Measurements from ENCODE around the gene MALT1. TPM values are rescaled to one million over a fixed set of nuclear protein-coding genes. Genes with fewer than 3 reads are reported as not detected.

The MALT1 gene
- total RNA-seq, 2 experiments from 2014 or later, result 82.3 to 84.5 TPM

GRCh38 chr18:58761970-58762780 lies 90.9 kb downstream of the MALT1 start:
- CTCF ChIA-PET, result interaction anchor here (4.3 kb wide), 1 partner anchor 234 kb away, joined by 75 read pairs; no protein-coding TSS in a partner anchor
- no peaks in the 10 kb centered on the region for H3K36me3 Mint-ChIP-seq (ENCODE audit: low read depth)
- DNase-seq (no peak), ATAC-seq (ENCODE audit: poor library complexity) (no peak)
- POLR2A ChIA-PET, result interaction anchor here (1.3 to 2.2 kb wide), 2 partner anchors 74 to 232 kb away, joined by 4 to 19 read pairs; no protein-coding TSS in a partner anchor
- no peaks in the 10 kb centered on the region for H3K9me3 Mint-ChIP-seq
- no peak overlapping the region for H3K27ac Mint-ChIP-seq
- TF ChIP-seq, protein P1, sequence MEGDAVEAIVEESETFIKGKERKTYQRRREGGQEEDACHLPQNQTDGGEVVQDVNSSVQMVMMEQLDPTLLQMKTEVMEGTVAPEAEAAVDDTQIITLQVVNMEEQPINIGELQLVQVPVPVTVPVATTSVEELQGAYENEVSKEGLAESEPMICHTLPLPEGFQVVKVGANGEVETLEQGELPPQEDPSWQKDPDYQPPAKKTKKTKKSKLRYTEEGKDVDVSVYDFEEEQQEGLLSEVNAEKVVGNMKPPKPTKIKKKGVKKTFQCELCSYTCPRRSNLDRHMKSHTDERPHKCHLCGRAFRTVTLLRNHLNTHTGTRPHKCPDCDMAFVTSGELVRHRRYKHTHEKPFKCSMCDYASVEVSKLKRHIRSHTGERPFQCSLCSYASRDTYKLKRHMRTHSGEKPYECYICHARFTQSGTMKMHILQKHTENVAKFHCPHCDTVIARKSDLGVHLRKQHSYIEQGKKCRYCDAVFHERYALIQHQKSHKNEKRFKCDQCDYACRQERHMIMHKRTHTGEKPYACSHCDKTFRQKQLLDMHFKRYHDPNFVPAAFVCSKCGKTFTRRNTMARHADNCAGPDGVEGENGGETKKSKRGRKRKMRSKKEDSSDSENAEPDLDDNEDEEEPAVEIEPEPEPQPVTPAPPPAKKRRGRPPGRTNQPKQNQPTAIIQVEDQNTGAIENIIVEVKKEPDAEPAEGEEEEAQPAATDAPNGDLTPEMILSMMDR (IDR thresholded peaks at IDR 0.05), result no peak
- peaks cover 30% of the 10 kb centered on the region for H3K27me3 Mint-ChIP-seq
- H3K4me1 Mint-ChIP-seq (ENCODE audit: low read depth), result peaks cover 35% of the 10 kb centered on the region
- Histone ChIP-seq H3K4me1 (ENCODE audit: insufficient read depth, low read length) (peaks cover 19% of the 10 kb centered on the region), H3K27ac (ENCODE audit: low read depth in 1 of 2, low read length in 2 of 2) (no peak overlapping the region), H3K27me3 (ENCODE audit: control insufficient read depth in 1 of 2, insufficient read depth in 2 of 2, low read length in 2 of 2) (peaks cover 4 to 21% of the 10 kb centered on the region in 2 experiments), H3K4me3 (ENCODE audit: low read length) (no peak overlapping the region), H3K9me3 (ENCODE audit: control insufficient read depth in 1 of 2, insufficient read depth in 1 of 2, low read length in 2 of 2) (no peaks in the 10 kb centered on the region), H3K36me3 (ENCODE audit: insufficient read depth, low read length) (no peaks in the 10 kb centered on the region)
- no peak overlapping the region for H3K4me3 Mint-ChIP-seq
- intact Hi-C loops (cut with DNase I, micrococcal nuclease), result loop anchor here (10.0 kb wide), 3 partner anchors 367 to 717 kb away; partner anchors contain the start of gene NEDD4L (in 1 of the 2)

DNA sequence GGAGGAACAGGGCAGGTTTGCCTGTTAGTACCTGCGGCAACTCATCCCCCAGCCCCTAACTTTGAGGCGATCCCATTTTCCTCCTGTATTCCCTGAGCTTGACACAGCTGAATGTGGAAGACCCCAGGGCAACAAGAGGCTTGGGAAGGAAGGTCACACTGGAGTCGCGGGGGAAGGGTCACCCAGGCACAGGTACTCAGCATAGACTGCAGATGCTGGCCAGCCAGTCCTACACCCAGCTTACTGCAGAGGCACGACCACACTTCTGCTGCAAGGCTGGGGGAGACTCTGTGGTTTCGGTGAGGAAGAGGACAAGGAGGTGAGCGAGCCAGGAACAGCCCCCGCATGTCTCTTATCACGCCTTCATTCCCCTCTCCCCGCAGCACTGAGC lies 91.5 kb downstream of the MALT1 start:
- Histone ChIP-seq H3K9me3 (ENCODE audit: control insufficient read depth in 1 of 2, insufficient read depth in 1 of 2, low read length in 2 of 2) (no peaks in the 10 kb centered on the region), H3K4me3 (ENCODE audit: low read length) (no peak overlapping the region), H3K27ac (ENCODE audit: low read depth in 1 of 2, low read length in 2 of 2) (no peak overlapping the region), H3K27me3 (ENCODE audit: control insufficient read depth in 1 of 2, insufficient read depth in 2 of 2, low read length in 2 of 2) (peaks cover 4 to 21% of the 10 kb centered on the region in 2 experiments), H3K36me3 (ENCODE audit: insufficient read depth, low read length) (no peaks in the 10 kb centered on the region), H3K4me1 (ENCODE audit: insufficient read depth, low read length) (peaks cover 19% of the 10 kb centered on the region)
- TF ChIP-seq, protein P1 (IDR thresholded peaks at IDR 0.05), result no peak
- DNase-seq, result no peak
- POLR2A ChIA-PET, result interaction anchor here (1.3 to 2.2 kb wide), 3 partner anchors 75 to 233 kb away, joined by 4 to 19 read pairs (median 5); no protein-coding TSS in a partner anchor
- peaks cover 35% of the 10 kb centered on the region for H3K4me1 Mint-ChIP-seq (ENCODE audit: low read depth)
- peaks cover 36% of the 10 kb centered on the region for H3K27me3 Mint-ChIP-seq
- no peak for ATAC-seq (ENCODE audit: poor library complexity)
- no peaks in the 10 kb centered on the region for H3K36me3 Mint-ChIP-seq (ENCODE audit: low read depth)
- no peak overlapping the region for H3K4me3 Mint-ChIP-seq
- H3K27ac Mint-ChIP-seq, result no peak overlapping the region
- CTCF ChIA-PET, result interaction anchor here (4.3 kb wide), 1 partner anchor 234 kb away, joined by 75 read pairs; no protein-coding TSS in a partner anchor
- intact Hi-C loops (cut with DNase I, micrococcal nuclease), result loop anchor here (10.0 kb wide), 3 partner anchors 368 to 718 kb away; partner anchors contain the start of gene NEDD4L (in 1 of the 2)
- no peaks in the 10 kb centered on the region for H3K9me3 Mint-ChIP-seq

DNA sequence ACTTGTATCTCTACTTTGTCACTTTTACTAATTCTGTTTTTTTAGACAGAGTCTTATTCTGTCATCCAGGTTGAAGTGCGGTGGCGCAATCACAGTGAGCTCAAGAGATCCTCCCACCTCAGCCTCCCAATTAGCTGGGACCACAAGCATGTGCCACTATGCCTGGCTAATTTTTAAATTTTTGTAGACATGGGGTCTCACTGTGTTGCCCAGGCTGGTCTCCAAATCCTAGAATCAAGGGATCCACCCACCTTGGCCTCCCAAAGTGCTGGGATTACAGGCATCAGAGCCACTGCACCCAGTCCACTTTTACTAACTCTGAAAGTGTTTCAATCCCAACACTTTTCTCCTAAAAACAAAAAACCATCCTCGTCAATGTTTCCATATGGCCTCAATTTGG lies 94.9 kb downstream of the MALT1 start:
- Histone ChIP-seq H3K4me3 (ENCODE audit: low read length) (no peak overlapping the region), H3K4me1 (ENCODE audit: insufficient read depth, low read length) (peaks cover 24% of the 10 kb centered on the region), H3K36me3 (ENCODE audit: insufficient read depth, low read length) (no peaks in the 10 kb centered on the region), H3K9me3 (ENCODE audit: control insufficient read depth in 1 of 2, insufficient read depth in 1 of 2, low read length in 2 of 2) (no peaks in the 10 kb centered on the region), H3K27ac (ENCODE audit: low read depth in 1 of 2, low read length in 2 of 2) (no peak overlapping the region), H3K27me3 (ENCODE audit: control insufficient read depth in 1 of 2, insufficient read depth in 2 of 2, low read length in 2 of 2) (peaks cover 14 to 36% of the 10 kb centered on the region in 2 experiments)
- no peak overlapping the region for H3K4me3 Mint-ChIP-seq
- H3K27ac Mint-ChIP-seq, result no peak overlapping the region
- TF ChIP-seq, protein P1 (IDR thresholded peaks at IDR 0.05), result no peak
- ATAC-seq (ENCODE audit: poor library complexity), result no peak
- intact Hi-C loops (cut with DNase I, micrococcal nuclease), result loop anchor here (10.0 kb wide), 3 partner anchors 371 to 721 kb away; partner anchors contain the start of gene NEDD4L (in 1 of the 2)
- H3K27me3 Mint-ChIP-seq, result peaks cover 63% of the 10 kb centered on the region
- CTCF ChIA-PET, result interaction anchor here (4.3 kb wide), 1 partner anchor 238 kb away, joined by 75 read pairs; no protein-coding TSS in a partner anchor
- no peaks in the 10 kb centered on the region for H3K36me3 Mint-ChIP-seq (ENCODE audit: low read depth)
- DNase-seq, result no peak
- no peaks in the 10 kb centered on the region for H3K9me3 Mint-ChIP-seq
- H3K4me1 Mint-ChIP-seq (ENCODE audit: low read depth), result peaks cover 22% of the 10 kb centered on the region
- POLR2A ChIA-PET, result interaction anchor here (0.6 kb wide), 1 partner anchor 697 kb away, joined by 4 read pairs; no protein-coding TSS in a partner anchor

All from CD4-positive, alpha-beta T cell (primary cell).